ENCODE results near the gene TPK1. TPM values are rescaled to one million over a fixed set of nuclear protein-coding genes. Genes with fewer than 3 reads are reported as not detected.

TPK1 gene
- total and polyA plus RNA-seq, 2 of the 13 experiments (the other 11 are each of a cell fraction or from before 2014, with no cell fraction given): 1.0 to 1.2 TPM

- no peak for DNase-seq (ENCODE audit: low spot score)
- no peak for FAIRE-seq
- POLR2A ChIA-PET: no interaction called here
- H3K4me2 ChIP-seq (ENCODE audit: low read depth, low read length): no peak overlapping the region
- 19% methylated on average over 4 of the region's 4 CpGs for WGBS (ENCODE audit: low lambda C conversion rate)
- in situ Hi-C loops (cut with HindIII; ENCODE audit: extremely low pct_ligation_motif_present, low pct_unique_long_range_greater_than_20kb): no loop called here
- H3K4me1 ChIP-seq (ENCODE audit: insufficient read depth, low read length): no peaks in the 10 kb centered on the region
- TF ChIP-seq PREB (CRISPR knock-in tag; IDR thresholded peaks at IDR 0.05) (no peak), ATF6 (CRISPR knock-in tag; conservative IDR thresholded peaks at IDR 0.05) (no peak), ZNF609 (CRISPR knock-in tag; IDR thresholded peaks at IDR 0.05; ENCODE audit: borderline replicate concordance) (no peak), SNAI1 (CRISPR knock-in tag; IDR thresholded peaks at IDR 0.05; ENCODE audit: borderline replicate concordance) (no peak), MBNL3 (CRISPR knock-in tag; conservative IDR thresholded peaks at IDR 0.05) (no peak), ZBTB42 (CRISPR knock-in tag; IDR thresholded peaks at IDR 0.05) (no peak), ZSCAN9 (CRISPR knock-in tag; IDR thresholded peaks at IDR 0.05; ENCODE audit: borderline replicate concordance) (no peak), DDIT3 (CRISPR knock-in tag; IDR thresholded peaks at IDR 0.05) (no peak), ZNF281 (CRISPR knock-in tag; IDR thresholded peaks at IDR 0.05; ENCODE audit: borderline replicate concordance) (no peak), POGZ (CRISPR knock-in tag; IDR thresholded peaks at IDR 0.05) (no peak), ZBTB39 (CRISPR knock-in tag; IDR thresholded peaks at IDR 0.05) (no peak)
- CTCF ChIA-PET (ENCODE audit: low intra/inter-chr PET ratio, low total read pairs): no interaction called here
- no peaks in the 10 kb centered on the region for H3K36me3 ChIP-seq (replicated peaks in 1 of 2; ENCODE audit: control insufficient read depth in 1 of 2, insufficient read depth in 2 of 2, low read length in 2 of 2)
- H3K27me3 ChIP-seq (ENCODE audit: control insufficient read depth in 1 of 2, insufficient read depth in 2 of 2, low read length in 2 of 2): no peaks in the 10 kb centered on the region
- H3K79me2 ChIP-seq (ENCODE audit: insufficient read depth, low read length): no peaks in the 10 kb centered on the region
- no peak overlapping the region for H2AFZ ChIP-seq (ENCODE audit: low read length)
- no peak for ATAC-seq
- no peaks in the 10 kb centered on the region for H4K20me1 ChIP-seq (ENCODE audit: insufficient read depth, low read length)
- no peak overlapping the region for H3K4me3 ChIP-seq (replicated peaks in 1 of 3; ENCODE audit: insufficient read depth in 1 of 3, low read depth in 2 of 3, low read length in 3 of 3)
- H3K9me3 ChIP-seq (ENCODE audit: low read length): no peaks in the 10 kb centered on the region
- no TSS peak for BruUV-seq (replicated peaks)
- intact Hi-C loops (cut with micrococcal nuclease; ENCODE audit: unreplicated experiment): no loop called here
- no peak overlapping the region for H3K9ac ChIP-seq (ENCODE audit: insufficient read depth, low read depth, low read length)
- no peak overlapping the region for H3K27ac ChIP-seq (ENCODE audit: extremely low read length, insufficient read depth, low read length)
Measured at GRCh38 chr7:144489504-144489903, 346.3 kb downstream of the TPK1 start.

All from HepG2 (cell line).